ENCODE results near the gene SYP.
A peak's percentile ranks its signal among the peaks of the same experiment; 100 is the strongest.

Gene SYP

DNA sequence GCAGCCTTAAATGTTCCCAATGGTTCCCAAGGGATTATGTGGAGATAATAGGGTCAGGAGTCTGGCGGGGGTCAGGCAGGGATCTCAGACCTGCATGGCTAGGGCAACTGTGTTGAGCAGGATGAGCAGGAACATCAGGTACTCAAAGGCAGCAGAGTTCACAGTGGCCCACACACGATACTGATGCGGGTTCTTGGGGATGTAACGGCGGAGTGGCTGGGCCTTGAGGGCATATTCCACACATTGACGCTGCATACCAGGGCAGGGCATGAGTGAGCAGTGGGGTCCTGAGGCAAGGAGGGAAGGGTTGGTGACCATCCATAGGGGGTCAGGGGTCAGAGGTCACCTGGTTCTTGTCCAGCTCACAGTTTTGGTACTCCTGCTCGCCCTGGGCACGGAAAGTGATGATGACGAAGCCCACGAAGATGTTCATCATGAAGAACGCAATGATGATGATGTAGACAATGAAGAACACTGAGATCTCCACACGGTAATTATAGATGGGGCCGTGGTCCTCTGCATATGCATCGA is 15.1 kb upstream of the SYP start:
- no peak for DNase-seq

DNA sequence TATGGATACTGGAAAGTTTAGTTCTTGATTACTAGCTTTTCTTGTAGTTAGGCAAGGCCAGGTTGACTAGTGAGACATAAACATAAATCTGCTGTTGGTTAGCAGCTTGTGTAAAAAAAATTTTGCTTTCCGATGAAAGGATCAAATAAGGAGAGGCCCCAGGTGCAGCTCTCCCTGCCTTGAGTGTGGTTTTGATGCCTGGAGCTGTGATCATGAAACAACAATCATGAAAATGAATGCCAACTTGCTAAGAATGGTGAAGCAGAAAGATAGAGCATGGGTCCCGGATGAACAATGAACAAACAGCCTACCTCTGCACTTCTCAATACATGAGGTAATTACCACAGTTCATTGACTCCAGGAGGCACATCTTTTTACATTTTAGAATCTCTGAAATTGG is 14.4 kb upstream of the SYP start:
- DNase-seq: no peak

DNA sequence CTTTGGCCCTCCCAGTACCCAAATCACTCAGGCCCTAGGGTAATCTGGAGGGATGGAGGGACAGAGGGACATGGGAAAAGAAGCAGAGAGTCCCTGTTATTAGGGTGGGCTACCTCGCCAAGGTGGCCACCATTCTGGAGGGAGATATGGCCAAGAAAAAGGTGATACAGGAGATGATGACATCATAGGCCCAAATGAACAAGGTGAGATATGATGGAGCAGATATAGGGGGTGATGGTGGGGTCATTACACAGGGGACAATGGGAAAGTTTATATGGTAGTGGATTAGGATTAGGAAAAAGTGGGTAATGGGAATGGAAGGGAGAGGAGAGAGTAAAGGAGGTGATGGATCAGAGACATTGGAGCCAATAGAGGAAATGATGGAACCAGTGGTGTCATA is 12.9 kb upstream of the SYP start:
- DNase-seq: no peak

DNA sequence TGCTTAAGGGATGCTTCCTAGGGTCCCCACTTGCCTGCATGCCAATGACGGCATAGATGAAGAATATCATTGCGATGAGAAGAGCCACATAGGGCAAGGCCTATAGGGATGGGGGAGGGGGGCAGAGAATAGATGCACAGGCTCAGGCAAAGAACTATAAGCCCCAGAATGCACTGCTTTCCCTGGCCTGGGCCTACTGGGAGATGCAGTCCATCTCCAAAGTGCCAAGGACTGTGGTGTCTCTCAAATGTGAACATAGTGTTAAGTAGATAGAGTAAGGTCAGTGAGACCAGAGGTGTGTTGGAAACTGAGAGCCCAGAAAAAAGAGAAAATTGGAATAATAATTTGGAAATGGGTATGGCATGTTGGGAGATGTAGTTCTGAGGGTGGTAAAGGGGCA is 12.2 kb upstream of the SYP start:
- no peak for DNase-seq

DNA sequence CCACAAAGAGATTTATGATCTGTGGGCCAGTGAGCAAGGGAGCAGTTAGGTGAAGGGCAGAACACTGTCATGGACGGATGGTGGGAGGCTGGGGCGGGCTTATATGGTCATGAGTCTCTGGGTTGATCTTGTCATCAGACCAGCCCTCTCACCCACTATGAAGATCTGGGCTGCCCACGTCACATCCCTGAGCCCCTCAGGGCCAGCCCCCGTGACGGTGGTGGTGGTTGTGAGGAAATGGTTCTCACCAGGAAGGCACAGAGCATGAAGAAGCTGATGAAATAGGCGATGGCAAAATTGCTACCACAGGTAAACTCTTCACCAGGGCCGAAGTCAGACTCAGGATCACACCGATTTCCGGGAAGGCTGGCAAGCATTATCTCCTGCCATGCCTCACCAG is 11.1 kb upstream of the SYP start:
- DNase-seq: no peak

DNA sequence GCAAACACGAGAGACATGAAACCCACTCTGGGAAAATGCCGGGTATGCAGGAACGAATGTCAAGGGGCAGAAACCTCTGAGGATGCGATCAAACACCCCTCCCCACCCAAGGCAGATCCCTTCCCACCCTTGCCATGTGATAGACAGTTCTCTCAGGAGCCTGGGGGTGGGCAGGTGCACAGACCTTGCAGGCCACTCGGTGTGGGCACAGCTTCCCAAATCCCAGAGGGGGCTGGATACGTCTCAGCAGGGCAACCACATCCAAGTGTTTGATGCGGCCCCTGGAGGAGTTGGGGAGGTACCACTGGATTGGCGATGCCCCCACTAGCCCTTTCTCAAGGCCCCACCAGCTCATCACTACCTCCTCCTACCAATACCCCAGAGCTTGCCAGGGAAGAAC is 10.4 kb upstream of the SYP start:
- no peak for DNase-seq

DNA sequence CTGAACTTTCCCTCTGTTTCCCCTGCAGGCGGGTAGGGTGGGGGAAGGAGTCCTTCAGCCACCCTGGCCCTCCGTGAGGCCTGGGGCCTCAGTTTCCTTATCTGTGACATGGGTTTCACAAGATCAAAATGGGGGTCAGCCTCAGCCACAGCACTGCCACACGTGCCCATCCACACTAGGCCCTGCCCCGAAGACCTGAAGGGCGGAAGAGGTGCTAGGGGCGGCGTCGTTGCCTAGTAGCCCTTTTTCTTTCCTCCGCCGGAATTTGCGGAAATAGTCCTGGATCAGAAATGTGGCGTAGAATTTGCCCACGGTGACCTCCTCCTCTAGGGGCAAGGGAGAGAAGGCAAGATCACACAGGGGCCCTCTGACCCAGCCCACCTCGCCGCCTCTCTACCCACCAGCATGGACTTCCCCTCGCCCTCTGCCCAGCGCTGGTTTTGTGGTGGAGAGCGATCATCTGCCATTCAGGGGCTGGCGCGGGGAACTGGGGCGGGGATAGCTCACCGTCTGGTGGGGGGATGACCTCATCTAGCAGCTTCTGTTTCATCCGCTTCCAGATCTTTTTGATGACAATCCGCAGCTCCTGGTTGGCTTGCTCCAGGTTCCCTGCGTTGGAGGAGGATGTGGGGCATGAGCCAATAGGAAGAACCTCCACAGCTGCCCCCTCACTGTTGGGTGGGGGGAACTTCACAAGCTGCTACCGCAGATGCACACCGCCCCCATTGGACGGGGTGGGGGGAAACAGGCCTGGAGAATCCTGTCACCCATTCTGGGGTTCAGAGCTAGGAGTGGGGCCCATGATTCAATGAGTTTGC is 9.7 kb upstream of the SYP start:
- DNase-seq: no peak

DNA sequence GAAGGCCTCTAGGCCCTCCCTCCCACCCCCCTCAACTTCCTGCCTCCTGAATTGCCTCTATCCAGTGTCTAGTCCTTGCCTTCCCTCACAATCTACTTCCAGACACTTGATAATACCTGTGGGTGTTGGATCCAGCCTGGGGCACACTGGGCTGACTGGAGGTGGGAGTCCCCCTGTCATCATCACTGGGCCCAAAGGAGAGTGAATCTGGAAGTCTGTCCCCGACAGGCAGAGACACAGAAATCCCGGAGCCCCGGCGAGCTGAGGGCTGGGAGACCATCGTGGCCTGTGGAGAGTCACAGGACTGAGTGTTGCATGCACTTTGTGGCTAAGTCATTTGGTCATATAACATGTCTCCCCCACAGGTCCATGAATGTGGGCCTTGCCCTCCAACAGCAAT is 8.4 kb upstream of the SYP start:
- DNase-seq: no peak

DNA sequence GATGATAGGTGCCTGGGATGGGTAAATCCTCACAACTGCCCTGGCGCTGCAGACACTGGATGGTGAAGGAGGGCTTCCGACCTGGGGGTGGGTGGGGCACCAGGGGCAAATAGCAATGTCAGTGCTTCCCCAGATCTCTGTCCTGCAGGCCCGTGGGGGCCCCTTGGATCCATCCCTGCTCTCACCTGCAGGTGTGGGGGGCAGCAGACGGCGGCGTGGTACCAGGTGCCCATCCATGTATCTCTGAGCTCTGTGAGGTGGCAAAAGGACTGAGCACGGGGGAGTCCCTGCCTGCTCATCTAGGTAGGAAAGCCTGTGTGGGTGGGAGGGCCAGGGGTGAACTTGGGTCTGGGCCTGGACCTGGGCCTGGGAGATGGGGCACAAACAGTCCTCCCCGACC is 6.5 kb upstream of the SYP start:
- no peak for DNase-seq

DNA sequence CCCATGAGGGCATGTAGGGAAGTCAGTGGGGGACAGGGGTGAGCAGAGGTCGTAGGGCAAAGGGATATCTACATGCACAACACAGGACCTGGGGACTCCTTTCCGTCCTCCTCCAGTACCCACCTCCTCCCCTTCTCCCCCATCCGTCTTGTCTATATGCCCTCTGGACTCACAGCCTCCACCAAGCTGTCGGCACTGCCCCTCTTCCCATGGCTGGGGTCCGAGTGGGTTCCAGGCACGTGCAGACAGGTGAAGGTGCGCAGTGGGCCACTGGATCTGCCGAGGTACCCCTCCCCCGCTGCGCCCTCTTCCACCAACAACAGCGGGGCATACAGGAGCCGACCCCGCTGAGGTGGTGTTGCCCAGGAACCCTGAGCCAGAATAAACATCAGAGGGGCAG is 5.5 kb upstream of the SYP start:
- DNase-seq: no peak

DNA sequence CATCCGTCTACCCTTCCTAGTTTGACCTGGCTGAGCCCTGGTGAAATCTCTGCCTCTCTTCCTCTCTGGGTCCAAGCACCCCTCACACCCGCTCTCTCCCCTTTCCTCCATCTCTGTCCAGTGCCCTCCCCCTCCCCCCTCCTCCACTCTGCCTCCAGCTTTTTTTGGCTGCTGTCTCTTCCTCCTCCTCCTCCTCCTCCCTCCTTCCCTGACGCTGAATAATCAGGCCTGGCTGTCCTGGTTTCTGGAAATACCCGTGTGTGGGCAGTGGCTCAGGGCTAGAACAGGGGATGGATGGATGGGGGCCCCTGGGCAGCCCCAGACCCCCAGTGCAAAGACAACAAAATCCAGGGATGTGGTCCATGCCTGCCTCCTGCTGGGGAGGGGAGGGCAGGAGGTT is 4.7 kb upstream of the SYP start:
- DNase-seq: no peak

DNA sequence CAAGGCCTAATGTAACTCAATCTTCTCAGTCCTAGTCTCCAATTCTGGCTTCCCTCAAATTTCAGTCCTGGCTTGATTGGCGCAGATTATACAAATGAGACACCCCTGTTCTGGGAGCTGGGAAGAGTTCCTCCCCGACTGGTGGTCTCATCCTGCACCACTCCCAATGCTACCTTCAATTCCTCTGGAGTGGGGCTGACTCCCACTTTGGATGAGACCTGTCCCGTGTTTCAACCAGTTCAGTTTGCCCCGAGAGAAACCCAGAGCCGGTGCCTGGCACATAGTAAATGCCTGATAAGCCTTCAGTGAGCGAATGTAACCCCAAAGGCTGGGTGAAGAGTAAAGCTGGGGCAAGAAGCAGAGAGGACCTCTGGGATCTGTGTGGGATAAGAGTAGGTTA is 4.0 kb upstream of the SYP start:
- DNase-seq: no peak

DNA sequence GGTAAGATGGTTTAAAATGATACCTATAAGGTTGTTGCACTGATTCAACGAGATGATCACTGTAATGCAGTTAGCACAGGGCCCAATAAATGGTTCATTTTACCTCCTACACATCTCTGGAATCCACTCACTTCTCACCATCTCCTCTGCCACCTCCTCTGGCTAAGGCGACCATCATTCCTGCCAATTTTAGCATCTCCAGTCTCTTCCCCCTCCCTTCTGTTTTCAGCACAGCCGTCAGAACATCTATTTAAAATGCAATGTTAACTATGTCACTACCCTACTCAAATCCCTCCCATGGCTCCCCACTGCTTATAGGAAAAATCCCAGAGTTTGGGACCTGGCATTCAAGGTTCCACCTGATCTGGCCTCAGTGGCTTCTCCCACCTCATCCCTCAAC is 3.5 kb upstream of the SYP start:
- DNase-seq: no peak

DNA sequence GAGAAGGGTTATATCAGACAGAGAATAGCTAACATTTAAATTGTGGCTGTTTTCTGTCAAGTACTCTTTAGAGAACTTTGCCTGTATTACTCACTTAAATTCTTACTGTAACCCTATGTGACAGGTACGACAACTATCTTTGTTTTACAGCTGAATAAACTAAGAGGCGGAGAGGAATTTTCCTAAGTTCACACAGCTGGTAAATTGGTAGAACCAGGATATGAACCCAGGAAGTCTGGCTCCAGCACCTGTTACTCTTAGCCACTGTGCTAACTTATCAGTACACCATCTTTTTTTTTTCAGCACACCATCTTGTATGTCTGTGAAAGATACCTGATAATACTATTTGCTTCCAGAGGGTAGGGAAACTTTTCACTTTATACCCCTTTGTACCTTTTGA is 2.0 kb upstream of the SYP start:
- DNase-seq: peak; percentile 42

DNA sequence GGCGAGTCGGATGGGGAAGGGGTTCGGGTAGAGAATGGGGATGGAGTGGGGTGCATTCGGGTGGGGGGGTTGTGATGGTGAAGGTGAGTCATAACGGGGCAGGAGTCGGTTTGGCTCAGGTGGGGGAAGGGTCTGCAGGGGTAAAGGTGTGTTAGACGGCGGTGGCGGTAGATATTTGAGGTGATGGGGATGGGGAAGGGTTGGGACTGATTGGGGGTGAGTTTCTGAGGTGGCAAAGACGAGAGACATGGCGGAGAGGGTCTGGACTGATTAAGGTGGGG is 738 bp downstream of the SYP start:
- DNase-seq: no peak

DNA sequence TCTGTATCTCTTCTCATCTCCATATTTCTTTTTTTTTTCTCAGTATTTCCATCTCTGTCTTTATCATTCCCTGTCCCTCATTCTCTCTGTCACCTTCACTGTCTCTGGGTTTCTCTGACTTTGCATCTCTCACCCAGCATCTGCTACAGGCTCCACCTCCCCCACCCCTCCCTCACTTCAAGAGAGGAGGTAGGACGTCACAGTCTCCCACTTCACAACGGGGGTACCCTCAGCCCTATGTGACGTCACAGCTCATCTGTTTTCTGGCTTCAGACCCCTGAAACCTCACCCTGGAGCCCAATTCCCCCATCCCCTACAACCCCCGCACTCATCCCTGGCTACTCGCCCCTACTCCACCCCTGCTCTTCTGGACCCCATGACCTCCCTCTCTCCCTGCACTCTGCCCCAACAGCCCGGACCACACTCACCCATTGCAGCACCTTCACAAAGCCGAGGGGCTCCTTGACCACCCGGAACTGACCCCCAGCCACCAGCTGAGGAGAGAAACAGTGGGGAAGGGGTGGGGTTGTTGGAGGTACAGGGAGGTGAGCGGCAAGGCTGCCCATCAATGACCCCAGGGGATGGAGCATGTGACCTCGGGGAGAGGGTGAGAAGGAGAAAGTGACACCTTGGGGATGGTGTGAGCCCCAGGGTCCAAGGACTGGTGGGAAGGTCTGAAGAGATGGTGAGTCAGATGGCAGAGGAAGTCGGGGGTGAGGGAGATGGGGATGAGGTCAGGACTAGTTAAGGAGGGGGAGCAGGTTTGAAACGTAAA is 1.3 kb downstream of the SYP start:
- no peak for DNase-seq

DNA sequence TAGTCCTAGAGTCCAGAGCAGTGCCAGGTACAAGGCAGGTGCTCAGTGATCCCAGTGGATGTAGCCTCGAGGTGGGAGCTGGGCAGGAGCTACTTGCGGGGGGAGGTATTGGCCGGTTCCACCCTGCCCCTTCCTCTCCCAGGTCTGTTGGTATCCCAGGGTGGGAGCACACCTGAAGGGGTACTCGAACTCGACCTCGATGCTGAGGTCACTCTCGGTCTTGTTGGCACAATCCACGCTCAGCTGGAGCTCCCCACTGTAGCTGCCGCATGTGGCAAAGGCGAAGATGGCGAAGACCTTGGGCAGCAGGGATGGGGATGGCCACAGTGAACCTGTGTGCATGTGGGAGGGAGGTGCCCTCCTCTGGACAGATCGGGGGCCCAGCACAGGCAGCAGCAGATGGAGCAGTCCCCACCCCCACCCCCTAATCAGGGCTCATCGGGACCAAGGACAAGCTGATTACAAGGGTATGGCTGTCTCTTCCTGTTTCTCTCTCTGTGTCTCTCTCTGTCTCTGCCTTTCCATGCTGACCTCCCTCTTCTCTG is 2.4 kb downstream of the SYP start:
- no peak for DNase-seq

DNA sequence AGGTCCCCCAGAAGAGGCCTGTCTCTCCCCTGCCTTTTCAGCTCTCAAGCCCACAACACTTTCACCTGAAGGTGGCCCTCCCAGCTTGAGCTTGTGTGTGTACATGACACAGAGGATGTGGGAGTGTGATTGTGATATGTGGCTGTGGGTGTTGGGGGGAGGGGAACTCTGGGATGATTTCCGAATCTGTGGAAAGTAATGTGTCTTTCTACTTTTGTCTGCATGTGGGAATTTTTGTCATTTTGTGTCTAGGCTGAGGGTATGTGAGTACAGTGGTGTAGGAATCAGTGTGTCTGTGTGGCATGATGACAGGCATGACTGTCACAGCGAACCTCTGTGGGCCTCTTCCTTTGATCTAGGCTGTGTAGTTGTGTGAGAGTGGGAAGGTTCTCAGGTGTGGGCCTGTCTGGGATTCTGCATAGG is 6.4 kb downstream of the SYP start:
- no peak for DNase-seq

DNA sequence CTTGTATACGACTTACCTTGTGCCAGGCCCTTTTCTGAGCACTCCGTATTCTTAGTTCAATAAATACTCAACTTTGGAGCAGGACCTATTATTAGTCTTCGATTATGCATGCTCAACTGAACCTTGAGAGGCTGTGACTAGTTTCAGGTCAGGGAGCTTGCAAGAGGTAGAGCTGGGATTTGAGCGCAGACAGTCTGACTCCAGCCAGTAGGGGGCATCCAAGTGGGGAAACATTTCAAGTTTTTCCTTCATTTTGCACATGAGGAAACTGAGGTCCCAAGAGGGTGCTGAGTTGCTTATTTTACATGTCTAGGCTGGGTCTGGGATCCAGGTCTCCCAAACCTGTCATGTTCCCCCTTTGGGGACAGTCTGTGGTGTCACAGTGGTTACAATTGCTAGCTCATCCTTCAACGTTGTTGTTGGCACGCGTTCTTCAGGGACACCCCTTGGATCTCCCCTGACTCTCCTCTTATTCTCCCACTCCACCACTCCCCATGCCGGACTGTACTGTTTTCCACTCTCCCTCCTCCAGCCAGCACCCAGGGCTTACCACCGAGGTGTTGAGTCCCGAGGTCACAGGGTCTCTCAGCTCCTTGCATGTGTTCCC is 7.2 kb downstream of the SYP start:
- no peak for DNase-seq

DNA sequence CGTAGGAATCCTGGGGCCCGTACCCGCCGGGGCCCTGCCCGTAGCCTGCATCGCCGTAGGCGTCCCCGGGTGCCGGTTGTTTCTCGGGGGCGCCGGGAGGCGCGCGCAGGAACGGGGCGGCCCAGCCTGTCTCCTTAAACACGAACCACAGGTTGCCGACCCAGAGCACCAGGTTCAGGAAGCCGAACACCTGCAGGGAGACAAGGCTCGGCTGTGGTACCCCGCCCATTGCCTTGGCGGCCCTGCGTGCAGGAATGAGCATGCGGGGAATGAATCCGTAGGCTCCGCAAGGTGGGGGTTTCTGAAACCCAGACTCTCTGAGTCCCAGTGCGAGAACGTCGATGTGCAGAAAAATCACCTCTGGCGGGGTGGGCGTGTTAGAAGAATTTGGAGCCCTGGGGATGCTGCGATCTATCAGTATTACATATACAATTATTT is 8.4 kb downstream of the SYP start:
- DNase-seq: no peak

DNA sequence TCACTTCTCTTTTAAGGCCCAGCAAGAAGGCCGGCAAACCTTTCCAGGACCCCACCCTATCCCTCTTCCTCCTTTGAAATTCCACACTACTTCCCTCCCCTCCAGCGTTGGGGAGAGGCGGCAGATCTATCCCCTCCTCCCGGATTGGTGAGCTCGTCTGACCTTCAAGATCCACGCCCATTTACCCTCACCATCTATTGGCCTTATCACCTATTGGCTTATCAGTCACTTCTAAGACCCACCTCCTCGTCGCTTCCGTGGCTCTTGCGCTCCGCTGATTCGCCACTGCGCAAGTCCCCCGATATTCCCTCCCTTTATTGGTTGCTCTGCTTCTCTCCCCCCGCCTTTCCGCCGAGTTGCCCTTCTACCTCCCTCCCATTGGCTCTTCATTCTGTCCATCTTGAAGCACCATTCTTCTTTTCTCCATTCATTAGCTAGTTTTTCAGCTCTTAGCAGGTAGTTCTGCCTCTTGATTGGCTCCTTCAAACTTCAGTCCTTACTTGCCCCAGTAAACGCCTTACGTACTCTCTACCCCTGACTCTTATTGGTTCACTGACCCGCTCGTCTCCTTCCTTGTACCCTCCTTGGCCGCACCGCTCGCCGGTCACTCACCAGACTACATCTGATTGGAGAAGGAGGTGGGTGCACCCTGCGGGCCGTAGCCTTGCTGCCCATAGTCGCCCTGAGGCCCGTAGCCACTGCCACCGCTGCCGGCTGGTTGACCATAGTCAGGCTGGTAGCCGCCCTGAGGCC is 9.0 kb downstream of the SYP start:
- DNase-seq: peak; percentile 94

DNA sequence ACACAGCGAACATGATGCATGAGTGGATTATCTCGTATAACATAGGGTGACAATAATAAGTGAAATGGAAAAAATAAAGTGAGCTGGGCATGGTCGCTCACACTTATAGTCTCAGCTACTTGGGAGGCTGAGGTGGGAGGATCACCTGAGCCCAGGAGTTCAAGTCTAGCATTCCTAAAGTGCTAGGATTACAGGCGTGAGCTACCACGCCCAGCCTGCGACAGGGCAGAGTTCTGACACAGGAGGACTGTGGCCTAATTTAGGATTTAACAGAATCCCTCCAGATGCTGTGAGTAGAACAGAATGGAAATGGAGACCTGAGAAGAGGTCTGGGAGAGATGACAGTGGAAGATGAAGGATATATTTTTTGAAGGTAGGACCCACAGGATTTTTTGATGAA is 10.4 kb downstream of the SYP start:
- no peak for DNase-seq

DNA sequence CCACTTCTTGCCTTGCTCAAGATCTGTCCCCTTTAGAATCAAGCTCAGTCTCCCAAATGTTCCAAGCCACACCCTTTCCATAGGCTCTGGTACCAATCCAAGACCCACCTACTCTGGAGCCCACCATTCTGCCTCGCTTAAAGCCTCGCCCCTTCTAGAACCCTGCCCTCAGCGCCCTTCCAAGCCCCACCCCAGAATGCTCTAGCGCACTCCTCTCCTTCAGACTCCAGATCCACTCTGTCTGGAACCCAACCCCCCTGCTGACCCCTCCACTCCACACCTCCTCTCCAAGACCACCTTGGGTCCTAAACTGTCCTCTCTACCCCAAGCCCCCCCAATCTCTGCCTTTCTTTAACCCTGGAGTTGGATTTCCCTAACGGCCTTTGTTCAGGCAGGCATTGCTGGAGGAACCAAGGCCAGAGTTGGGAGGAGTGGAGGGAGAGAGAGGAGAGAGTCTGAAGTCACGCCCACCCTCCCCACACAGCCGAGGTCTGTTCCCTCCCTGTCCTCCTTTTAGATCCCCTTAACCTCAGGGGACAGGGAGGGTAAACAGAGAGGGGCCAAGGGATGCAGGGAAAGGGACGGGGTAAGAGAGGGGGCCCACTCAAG is 11.4 kb downstream of the SYP start:
- DNase-seq: no peak

Measured in NCI-H774 (cell line).